HG03097 (cell line): Measurements from ENCODE around the gene GGN.
"Not testable (repeated sequence)": the region's sequence is repeated elsewhere in the genome, so short reads cannot be mapped to it uniquely, and the experiment has no call there.

Source experiments
- ATAC-seq: cut with Tn5 transposase; IDR thresholded peaks from one replicate; pipeline ENCODE4 v1.9.1; 2021; ENCODE audit not compliant: unreplicated experiment, low FRiP score

GGN gene, protein sequence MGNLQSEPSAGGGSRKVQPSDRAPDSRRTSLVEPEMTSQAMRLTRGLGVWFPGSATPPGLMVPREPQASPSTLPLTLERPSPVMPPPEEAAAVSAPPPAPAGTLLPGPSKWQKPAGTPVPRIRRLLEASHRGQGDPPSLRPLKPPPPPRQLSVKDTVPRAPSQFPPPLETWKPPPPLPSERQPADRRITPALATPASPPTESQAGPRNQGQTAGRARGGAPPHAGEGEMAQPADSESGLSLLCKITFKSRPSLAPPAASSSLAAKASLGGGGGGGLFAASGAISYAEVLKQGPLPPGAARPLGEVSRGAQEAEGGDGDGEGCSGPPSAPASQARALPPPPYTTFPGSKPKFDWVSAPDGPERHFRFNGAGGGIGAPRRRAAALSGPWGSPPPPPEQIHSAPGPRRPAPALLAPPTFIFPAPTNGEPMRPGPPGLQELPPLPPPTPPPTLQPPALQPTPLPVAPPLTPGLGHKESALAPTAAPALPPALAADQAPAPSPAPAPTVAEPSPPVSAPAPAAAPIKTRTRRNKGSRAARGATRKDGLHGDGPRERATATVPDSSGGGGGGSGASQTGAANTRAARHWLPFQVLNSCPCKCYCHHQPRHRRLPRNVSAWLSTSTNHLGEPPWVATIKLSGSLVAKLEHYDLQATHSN

DNA sequence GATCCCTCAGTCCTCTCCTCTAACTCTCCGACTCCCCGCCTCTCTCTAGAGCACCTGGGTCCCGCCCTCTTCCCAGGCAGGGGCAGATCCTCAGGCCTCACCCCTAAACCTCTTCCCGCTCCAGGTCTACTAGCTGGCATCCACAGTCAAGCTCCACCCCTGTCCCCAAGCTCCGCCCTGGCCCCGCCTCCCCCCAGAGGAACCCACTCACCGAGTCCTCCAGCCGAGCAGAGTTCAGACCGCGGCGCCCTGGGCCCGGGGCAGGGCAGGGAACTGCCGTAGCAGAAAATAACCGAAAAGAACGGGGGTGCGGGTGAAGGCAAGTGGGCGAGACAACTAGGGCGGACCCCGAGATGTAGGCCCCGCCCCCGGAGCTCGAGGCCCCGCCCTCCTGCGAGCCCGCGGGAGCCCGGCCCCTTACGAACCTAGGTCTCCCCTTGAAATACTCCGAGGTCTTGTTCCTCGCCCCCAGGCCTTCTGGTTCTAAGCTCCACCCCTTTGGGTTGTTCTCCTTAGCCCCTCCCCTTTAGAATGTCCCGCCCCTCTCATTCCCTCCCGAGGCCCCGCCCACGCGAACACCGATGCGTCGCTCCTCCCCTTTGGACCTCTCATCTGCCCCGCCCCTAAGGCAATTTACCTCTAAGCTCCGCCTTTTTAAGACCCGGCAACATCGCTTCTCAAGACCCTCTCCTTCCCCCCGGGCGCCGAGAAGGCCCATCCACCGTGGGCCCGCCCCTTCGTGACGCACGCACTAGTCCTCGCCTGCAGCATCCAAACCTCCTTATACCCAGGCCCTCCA lies at the start of gene GGN:
Gene GGN (minus strand): TSS at position 485 of the 799 bp plus-strand sequence. CDS start 773 bp downstream, outside the sequence.
- no peak for ATAC-seq

DNA sequence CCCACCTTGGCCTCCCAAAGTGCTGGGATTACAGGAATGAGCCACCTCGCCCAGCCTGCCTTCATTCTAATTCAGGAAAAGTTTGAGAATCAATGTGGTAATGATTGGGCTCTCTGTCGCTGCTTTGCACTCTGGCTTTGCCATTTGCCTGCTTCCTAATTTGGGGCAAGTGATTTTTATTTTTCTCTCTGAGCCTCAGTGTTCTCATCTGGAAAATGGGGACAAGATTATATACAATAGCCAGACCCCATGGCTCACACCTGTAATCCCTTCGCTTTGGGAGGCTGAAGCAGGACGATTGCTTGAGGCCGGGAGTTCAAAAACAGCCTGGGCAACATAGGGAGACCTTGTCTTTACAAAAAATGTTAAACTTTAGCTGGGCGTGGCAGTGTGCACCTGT lies 49.5 kb upstream of the GGN start:
- ATAC-seq = no peak

DNA sequence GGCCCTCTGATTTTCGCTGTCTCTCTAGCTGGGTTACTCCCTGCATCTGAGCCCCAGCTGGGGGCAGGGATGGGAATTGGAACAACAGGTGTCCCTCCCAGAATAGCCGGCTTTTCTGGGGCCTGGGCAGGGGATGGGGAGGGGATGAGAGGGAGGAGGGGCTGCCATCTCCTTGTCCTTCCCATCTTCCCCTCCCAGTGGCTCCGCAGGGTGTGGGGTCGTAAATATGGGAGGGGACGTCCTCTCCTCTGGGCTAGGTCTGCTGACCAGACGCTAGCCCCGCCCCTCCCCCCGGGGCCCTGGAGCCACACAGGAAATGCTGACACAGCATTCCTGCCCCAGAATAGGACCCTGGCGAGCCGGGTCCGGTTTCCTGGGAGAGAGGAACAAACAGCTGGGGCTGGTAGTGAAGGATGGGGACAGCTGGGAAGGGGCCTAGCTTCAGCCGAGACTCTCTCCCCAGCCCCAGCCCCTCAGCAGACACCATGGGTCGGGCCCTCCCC lies 46.8 kb upstream of the GGN start:
- ATAC-seq = no peak

DNA sequence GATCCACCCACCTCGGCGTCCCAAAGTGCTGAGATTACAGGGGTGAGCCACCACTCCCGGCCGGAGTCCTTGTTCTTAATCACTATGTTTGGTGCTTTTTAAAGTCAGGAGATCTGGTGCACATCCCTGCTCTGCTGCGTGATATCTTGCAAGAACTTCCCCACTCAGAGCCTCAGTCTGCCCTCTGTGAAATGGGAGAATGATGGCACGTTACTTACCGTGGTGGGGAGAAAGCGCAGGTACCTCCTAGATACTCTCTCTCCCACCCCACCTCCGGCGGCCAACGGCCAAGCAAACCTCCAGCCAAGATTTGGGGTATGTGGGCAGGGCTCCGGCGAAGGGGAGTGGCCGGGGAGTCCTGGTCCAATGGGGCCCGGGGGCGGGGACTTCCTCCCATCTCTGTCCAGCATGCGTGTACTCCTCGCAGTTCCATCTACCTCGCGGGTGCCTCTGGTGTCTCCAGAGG lies 45.5 kb upstream of the GGN start, which contains the start of gene RYR1:
Gene RYR1 (plus strand): TSS at position 424 of the 466 bp plus-strand sequence. CDS start 139 bp downstream, outside the sequence.
- ATAC-seq = no peak

DNA sequence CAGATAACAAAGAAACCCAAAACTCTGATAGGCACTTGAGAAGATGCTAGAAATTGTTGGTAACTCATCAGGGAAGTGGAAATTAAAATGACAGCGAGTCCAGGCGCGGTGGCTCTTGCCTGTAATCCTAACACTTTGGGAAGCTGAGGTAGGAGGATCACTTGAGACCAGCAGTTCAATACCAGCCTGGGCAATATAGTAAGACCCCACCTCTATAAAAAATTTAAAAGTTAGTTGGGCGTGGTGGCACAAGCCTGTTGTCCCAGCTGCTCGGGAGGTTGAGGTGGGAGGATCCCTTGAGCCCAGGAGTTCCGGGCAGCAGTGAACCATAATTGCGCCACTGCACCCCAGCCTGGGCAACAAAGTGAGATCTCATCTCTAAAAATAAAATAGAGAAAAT lies 43.1 kb upstream of the GGN start:
- no peak for ATAC-seq

DNA sequence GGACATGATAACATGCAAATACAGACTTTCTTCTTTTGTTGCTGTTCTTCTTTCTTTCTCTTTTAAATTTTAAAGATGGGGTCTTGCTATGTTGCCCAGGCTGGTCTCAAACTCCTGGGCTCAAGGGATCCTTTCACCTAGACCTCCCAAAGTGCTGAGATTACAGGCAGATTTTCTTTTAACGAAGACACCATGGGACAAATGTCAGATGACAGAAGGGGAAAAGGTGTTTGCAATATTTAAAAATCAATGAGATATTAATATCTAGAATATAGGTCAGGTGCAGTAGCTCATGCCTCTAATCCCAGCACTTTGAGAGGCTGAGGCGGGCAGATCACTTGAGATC lies 42.0 kb upstream of the GGN start:
- no peak for ATAC-seq

DNA sequence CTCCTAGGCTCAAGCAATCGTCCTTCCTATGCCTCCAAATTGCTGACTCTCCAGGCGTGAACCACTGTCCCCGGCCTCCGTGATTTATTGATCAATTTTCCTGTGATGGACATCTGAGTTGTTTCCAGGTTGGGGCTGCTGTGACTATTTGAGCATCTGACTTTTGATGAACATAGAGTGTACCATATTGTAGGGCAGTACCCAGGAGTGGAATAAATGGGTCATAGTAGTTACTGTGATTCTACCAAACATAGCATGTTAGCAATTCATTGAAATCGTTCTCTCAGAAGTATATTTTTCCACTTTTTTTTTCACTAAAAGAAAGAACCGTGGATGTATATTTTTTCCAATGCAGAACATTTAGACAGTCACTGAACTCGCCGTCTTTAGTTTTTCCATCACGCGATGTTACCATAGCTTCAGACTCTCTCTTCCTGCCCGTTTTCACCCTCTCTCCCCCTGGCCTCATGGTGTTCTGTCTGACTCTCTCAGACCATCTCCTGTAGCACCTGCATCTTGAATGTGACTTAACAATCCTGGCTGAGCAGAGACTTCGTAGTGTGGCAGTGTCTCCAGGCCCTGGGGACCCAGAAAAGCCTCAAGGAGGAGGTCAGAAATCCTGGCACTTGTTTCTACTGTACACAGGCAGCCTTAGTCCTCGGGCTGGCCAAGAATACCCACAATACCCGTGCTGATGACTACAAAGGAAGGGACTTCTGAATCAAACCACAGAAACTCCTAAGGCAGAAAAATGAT lies 41.4 kb upstream of the GGN start:
- no peak for ATAC-seq

DNA sequence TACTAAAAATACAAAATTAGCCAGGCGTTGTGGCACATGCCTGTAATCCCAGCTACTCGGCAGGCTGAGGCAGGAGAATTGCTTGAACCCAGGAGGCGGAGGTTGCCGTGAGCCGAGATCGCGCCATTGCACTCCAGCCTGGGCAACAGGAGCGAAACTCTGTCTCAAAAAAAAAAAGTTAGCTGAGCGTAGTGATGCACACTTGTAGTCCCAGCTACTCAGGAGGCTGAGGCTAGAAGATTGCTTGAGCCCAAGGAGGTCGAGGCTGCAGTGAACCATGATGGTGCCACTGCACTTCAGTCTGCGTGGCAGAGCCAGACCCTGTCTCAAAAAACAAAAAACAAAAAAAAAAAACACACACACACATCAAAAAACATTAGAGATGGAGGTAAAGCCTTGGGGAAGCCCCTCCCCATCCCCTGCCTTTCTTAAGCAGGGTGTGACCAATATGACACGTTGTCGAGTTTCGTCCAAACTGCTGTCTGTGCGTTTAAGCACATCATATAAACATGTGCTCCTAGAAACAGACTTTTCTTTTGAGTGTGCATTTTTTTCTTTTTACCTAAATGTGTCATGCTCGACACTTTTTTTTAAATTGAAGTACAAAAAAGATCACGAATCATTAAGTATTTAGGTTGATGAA lies 39.3 kb upstream of the GGN start:
- not testable (repeated sequence) for ATAC-seq

DNA sequence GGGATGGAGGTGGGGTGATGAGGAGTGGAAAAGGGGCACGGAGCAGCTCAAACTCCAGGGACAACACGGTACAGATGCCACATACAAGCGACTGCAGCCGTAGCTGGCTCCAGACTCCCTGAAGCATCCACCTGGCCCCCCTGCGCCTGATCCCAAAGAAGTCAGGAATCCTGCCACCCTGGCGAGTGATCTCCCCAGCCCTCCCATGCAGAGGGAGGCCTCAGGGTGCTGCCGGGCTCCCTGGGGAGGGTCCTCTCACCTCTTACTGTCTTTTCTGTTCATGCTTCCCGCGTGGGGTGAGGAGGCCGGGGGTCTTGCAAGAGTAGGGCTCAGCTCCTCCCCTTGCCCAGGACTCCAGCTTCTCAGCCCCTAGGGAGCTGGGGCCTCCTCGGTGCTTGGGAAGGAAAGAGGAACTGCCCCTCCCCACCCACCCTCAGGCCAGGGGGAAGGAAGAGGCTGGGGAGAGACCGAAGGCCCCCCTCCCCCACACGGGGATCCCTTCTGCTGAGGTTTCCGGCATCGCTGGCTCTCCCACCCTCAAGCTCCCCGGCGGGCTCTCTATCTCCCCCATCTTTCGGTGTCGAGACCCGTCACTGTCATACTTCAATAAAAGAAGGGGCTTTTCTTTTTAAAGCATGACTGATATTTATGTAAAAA lies 38.1 kb upstream of the GGN start, which contains the start of gene RASGRP4:
Gene RASGRP4 (minus strand): TSS at position 410 of the 657 bp plus-strand sequence. CDS start 128 bp downstream, at position 282.
- no peak for ATAC-seq

DNA sequence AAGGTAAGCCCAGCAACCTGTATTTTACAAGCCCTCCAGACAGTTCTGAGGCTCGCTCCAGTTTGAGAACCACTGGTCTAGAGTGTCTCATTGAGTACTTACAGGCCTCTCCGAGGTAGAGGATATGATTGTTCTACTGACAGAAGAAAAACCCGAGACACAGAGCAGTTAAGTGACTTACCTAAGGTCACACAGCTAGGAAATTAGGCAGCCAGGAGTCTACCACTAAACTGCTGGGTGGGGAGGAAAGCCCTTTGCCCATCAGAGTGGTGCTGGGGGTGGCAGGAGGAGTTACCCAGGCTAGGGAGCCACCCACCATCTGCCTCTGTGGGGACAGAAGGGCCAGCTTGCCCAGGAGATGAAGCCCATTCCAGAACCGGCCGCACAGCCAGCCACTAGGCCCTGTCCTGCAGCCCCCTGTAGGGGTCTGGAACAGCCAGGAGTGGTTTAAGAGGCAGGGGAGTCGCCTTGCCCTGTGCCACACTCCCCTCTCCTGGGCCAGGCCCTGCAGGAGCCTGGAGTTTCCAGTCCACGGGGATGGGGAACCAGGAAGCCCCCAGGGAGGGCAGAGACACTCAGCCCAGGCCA lies 37.5 kb upstream of the GGN start:
- no peak for ATAC-seq

DNA sequence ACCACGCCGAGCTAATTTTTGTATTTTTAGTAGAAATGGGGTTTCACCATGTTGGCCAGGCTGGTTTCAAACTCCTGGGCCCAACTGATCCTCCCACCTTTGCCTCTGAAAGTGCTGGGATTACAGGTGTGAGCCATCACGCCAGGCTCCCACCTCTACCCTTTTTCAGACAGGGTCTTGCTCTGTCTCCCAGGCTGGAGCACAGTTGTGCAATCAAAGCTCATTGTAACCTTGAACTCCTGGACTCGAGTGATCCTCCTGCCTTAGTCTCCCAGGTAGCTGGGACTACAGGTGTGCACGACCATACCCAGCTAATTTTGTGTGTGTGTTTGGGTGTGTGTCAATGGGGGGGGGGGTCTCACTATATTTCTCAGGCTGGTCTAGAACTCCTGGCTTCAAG lies 36.4 kb upstream of the GGN start:
- no peak for ATAC-seq

DNA sequence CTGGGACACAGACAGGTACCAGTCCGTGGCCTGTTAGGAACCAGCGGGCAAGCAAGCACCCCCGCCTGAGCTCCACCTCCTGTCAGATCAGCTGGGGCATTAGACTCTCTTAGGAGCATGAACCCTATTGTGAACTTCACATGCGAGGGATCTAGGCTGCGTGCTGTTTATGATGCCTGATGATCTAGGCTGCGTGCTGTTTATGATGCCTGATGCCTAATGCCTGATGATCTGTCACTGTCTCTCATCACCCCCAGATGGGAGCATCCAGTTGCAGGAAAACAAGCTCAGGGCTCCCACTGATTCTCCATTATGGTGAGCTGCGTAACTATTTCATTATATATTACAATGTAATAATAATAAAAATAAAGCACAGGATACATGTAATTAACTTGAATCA lies 34.6 kb upstream of the GGN start:
- no peak for ATAC-seq

DNA sequence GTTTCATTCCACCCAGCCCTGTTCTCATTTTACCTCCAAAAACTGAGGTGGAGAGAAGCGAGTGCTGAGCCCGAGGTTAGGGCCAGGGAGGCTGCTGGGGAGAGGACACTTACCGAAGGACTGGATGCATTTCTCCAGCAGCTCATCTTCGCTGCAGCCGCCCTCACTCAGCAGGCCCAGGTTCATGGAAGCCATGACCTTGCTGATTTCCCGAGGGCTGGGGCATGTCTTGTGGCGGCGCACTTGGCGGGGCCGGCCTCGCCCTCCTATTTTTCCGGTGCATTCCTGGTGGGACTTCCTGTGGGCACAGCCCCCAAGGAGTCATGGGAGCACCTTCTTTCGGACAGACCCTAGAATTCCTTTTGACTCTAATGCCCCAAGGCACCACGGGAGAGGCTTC lies 34.0 kb upstream of the GGN start:
- ATAC-seq = no peak

DNA sequence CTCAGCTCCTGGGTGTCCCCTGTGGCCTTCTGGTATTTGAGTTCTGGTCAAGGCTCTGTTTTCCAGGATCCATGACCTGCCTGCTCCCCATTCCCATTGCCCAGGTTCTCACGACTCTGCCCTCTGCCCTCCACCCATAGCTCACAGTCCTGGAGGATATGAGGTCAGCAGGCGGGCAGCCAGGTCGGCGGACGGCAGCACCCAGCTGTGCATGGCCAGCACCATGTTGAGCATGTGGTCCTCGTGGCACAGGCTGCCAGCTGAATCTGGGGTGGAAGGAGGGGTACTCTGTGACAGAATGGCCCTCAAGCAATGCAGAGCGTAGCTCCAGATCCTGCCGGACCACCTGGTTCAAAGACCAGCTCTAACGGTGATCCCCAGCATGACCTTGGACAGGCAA lies 33.1 kb upstream of the GGN start:
- ATAC-seq = no peak

DNA sequence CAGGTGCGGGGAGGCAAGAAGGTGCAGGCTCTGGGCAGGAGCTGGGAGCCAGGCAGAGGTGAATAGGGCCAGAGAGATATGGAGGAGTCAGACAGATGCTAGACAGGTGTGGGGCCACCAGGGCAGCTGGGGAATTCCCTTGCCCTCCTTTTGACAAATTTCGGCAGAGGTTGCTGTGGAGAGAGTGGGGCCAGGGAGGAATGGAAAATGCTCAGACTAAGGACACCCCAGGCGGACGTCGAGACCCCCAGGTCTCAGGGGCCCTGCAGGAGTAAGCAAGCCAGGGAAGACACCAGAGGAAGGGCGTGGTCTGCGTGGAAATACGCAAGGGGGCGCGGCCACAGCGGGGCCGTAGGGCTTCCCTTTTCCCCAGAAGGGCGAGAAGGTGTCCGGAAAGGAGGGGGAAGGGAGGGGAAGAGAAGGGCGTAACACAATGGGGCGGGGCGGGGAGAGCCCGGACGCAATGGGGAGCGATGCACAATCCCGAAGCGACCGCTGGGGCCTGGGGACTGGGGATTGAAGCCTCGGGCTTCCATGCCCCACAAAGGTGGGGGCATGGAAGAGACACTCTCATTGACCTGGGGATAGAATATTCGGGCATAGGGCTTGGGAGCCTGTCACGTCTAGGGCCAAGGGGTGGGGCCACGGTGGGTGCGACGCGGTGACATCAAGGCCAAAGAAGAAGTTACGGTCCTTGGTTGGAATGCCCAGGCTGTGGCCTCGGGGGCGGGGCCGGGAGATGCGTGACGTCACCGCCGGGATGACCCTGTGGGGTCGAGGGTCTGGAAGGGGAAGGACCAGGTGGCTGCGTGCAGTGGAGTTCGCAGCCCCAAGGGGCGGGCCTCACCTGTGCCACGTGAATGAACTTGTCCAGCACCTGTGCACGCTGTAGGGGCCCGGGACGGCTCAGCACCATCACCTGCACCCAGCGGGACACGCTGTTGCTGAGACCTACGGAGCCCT lies 30.0 kb upstream of the GGN start:
- ATAC-seq = no peak

DNA sequence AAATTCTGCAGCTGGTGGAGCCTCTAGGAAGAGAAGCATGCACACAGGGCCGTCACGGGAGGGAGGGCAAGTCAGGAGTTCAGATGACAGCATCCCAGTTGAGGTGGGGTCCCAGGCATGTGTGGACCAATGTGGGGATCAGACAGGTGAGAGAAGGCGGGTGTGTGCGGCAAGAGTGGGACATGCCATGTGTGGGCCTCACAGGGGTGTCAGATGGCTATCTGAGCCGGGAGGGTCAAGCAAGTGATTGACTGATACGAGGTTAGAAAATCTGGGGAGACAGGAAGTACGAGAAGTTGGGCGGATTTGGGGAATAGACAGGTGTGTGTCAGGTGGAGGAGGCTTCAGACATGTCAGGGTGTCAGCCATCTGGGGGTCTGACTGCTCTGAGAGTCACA lies 29.3 kb upstream of the GGN start:
- no peak for ATAC-seq

DNA sequence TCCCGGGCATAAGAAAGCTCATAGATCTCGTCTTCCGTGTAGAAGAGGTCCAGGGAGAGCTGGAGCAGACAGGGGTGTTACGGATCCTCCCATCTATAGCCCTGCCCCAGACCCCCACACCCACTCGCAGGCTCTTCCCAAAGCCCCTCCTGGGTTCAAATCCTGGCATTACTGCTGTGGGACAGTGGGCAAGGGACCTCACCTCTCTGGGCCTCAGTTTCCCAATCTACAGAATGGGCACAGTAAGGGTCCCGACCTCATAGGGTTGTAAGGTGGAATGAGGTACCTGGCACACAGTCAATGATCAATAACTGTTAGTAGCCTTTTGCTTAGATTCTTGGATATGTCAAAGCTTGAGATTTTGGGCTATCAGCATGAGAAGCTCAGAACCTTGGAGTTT lies 25.6 kb upstream of the GGN start:
- ATAC-seq = no peak

DNA sequence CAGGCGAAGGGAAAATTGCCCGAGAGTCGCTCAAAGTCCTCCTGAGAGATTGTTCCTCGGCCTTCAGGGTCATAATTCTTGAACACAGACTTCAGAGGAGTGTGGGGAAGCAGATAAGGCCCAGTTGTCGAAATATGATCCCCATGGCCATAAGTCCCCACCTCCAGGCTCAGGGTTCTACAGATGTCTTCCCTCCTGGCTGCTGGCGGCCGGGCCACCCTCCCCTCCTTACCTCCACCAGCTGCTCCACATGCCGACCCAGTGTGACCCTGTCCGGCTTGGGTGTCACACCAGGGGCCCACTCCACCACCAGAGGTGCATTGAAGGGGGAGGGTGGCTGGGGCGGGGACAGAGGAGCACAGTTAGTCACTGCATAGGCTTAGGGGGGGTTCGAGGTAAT lies 25.1 kb upstream of the GGN start:
- ATAC-seq = no peak
